Hepatocyte (in vitro differentiated cells): ENCODE results near the gene CAPN12.

Experiments used
- CTCF ChIP-seq: fragments of 200-600 bp; sonication (generic); IDR thresholded peaks from 2 replicates; pipeline ENCODE4 v1.5.1; 2016; ENCODE audit warnings: antibody characterized with exemption, mild to moderate bottlenecking; ENCODE audit not compliant: poor library complexity
- EZH2 ChIP-seq: fragments of 200-600 bp; sonication (generic); IDR thresholded peaks from 2 replicates; pipeline ENCODE4 v1.6.1; 2016; ENCODE audit warnings: antibody characterized with exemption, mild to moderate bottlenecking, borderline replicate concordance
- EZH2phosphoT487 ChIP-seq: fragments of 200-600 bp; sonication (generic); IDR thresholded peaks from one replicate; pipeline ENCODE4 v1.6.1; 2018; ENCODE audit warnings: antibody characterized with exemption, mild to moderate bottlenecking, low read depth, moderate library complexity; ENCODE audit not compliant: unreplicated experiment, severe bottlenecking

GRCh38 chr19:38730731-38731589 lies 13.3 kb downstream of the CAPN12 start:
- TF ChIP-seq CTCF = no peak
- no peak for TF ChIP-seq EZH2
- no peak for TF ChIP-seq EZH2phosphoT487
